IPS DF 19.7 (cell line): ENCODE results near the gene KCNJ15.

Source experiments
- DNase-seq: peaks from one replicate; pipeline ENCODE4 v3.0.0-alpha.2; 2013; ENCODE audit warnings: low read depth, low spot score

The KCNJ15 gene

GRCh38 chr21:38267991-38268863 is 11.4 kb downstream of the KCNJ15 start:
- DNase-seq, result no peak

GRCh38 chr21:38268864-38269575 is 12.2 kb downstream of the KCNJ15 start:
- DNase-seq, result no peak

GRCh38 chr21:38269576-38269936 is 12.8 kb downstream of the KCNJ15 start:
- no peak for DNase-seq

- DNase-seq, result no peak
Measured at GRCh38 chr21:38272215-38272614, 15.4 kb downstream of the KCNJ15 start.

- DNase-seq, result no peak
Measured at GRCh38 chr21:38273745-38274542, 17.2 kb downstream of the KCNJ15 start.

- DNase-seq, result no peak
Measured at GRCh38 chr21:38277501-38278131, 20.8 kb downstream of the KCNJ15 start.

- DNase-seq, result no peak
Measured at GRCh38 chr21:38280454-38280853, 23.7 kb downstream of the KCNJ15 start.

- DNase-seq, result no peak
Measured at GRCh38 chr21:38280867-38281266, 24.1 kb downstream of the KCNJ15 start.

GRCh38 chr21:38282921-38283320 is 26.1 kb downstream of the KCNJ15 start:
- no peak for DNase-seq

- no peak for DNase-seq
Measured at GRCh38 chr21:38284216-38284615, 27.4 kb downstream of the KCNJ15 start.

- no peak for DNase-seq
Measured at GRCh38 chr21:38286739-38287471, 30.1 kb downstream of the KCNJ15 start.

GRCh38 chr21:38287476-38287875 is 30.7 kb downstream of the KCNJ15 start:
- DNase-seq, result no peak

GRCh38 chr21:38289705-38290485 is 33.1 kb downstream of the KCNJ15 start:
- DNase-seq, result no peak

- no peak for DNase-seq
Measured at GRCh38 chr21:38290809-38291208, 34.0 kb downstream of the KCNJ15 start.

- DNase-seq, result no peak
Measured at GRCh38 chr21:38291874-38292273, 35.1 kb downstream of the KCNJ15 start.

- DNase-seq, result no peak
Measured at GRCh38 chr21:38293113-38293512, 36.3 kb downstream of the KCNJ15 start.

- no peak for DNase-seq
Measured at GRCh38 chr21:38293765-38294164, 37.0 kb downstream of the KCNJ15 start.

- DNase-seq, result no peak
Measured at GRCh38 chr21:38294609-38295008, 37.8 kb downstream of the KCNJ15 start.

GRCh38 chr21:38295997-38296764 is 39.4 kb downstream of the KCNJ15 start:
- DNase-seq, result no peak
